MV-4-11 (cell line): ENCODE results near the gene BAG1.

Experiments
- DNase-seq: peaks from one replicate; lab custom pipeline; 2025; lab: John Stamatoyannopoulos, UW

The BAG1 gene

GRCh38 chr9:33273972-33274328 is 9.4 kb upstream of the BAG1 start:
- no peak for DNase-seq

GRCh38 chr9:33273266-33273971 is 8.9 kb upstream of the BAG1 start:
- DNase-seq = no peak

- no peak for DNase-seq
Measured at GRCh38 chr9:33272061-33272460, 7.6 kb upstream of the BAG1 start.

DNA sequence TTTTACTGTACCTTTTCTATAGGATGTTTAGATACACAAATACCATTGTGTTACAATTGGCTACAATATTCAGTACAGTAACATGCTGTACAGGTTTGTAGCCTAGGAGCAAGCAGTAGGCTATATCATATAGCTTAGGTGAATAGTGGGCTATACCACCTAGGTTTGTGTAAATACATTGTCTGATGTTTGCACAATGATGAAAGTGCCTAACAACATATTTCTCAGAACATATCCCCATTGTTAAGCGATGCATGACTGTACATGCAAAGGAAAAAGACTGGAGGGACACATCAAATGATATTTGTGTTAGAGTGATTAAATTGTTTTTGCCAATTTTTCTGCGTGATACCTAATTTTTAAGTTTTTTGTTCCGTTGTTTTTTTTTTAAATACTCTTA is 5.6 kb upstream of the BAG1 start:
- no peak for DNase-seq

- no peak for DNase-seq
Measured at GRCh38 chr9:33267151-33267767, 2.8 kb upstream of the BAG1 start.

- DNase-seq = no peak
Measured at GRCh38 chr9:33265211-33265865, 830 bp upstream of the BAG1 start.

DNA sequence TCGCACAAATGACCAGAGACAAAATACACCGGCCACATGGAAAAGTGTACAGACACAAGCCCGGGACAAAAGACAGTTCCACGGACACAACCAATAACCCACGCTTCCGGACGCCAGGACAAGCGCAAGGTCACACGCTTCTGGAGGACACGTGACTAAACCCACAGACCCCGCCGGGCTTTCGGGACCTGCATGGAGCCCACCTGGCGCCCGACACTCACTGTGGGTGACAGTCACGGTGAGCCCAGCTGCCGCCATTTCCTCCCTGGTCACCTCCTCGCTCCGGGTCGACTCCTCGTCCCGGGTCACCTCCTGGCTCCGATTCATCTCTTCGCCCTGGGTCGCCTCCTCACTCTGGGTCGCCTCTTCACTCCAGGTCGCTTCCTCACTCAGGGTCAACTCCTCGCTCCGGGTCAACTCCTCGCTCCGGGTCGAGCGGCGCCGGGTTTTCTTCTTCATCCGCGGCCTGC is 470 bp downstream of the BAG1 start:
- DNase-seq = peak; percentile 53

- DNase-seq = peak; percentile 39
Measured at GRCh38 chr9:33263131-33264002, 1.1 kb downstream of the BAG1 start.

DNA sequence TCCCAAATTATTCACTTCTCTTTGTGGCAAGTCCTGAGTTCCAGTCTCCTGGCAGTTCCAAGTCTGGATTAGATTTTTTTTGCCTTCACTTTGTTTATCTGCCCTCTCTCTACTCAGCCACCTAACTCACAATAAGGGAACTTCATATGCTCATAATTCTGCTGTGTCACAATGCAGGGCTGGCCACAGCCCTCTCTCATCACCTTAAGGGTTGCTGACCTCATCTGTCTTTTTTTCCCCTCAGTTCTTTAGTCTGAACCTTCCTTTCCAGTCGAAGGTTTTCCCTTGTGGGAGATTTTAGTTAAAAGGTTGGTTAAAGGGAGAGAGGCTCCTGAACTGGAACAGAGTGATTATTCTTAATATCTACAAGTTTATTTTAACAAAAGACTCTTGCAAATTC is 4.1 kb downstream of the BAG1 start:
- no peak for DNase-seq

- DNase-seq = no peak
Measured at GRCh38 chr9:33257276-33257675, 7.2 kb downstream of the BAG1 start.

DNA sequence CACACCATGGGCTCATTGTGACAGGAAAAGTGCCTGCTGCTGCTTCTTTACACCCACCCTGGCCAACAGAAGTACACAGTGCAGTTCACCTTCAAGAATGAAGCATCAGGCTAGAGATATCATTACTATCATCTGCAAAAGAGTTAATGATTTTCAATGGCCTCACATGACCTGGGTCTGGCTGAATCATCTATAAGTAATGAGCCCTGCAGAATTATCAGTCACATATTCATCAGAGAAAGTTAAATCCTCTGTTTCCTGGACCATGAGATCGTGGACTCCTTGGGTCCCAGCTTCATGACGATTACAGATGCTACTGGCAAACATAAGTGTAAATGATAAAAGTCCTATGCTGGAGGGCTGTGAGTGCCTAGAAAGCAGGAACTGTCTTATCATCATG is 8.3 kb downstream of the BAG1 start:
- no peak for DNase-seq

GRCh38 chr9:33255471-33255870 is 9.0 kb downstream of the BAG1 start:
- no peak for DNase-seq

GRCh38 chr9:33255014-33255413 is 9.5 kb downstream of the BAG1 start:
- DNase-seq = no peak

- no peak for DNase-seq
Measured at GRCh38 chr9:33254211-33254610, 10.3 kb downstream of the BAG1 start.

DNA sequence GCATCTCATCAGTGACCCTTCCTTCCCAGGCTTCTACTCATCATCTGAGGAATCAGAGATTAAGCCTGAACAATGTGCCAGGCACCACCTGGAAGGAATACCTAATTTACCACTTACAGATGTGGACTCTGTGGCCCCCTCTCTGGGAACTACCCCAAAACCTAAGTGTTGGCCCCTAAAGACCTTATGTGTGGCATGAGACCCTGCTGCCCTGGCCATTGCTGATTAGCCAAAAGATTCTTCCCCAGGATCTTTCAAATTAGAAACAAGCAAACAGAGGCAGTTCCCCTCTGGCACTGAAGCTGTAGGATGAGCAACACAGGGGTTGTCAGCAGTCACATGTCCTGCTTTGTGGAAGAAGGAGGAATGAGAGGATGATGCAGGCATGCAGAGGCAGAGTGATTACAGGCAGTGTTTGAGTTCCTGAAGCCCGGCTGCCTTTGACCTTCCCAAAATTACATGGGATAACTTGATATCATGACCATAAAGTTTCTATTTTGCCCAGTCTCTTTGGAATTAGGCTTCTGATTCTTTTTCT is 14.0 kb downstream of the BAG1 start:
- no peak for DNase-seq

GRCh38 chr9:33249983-33250382 is 14.5 kb downstream of the BAG1 start:
- DNase-seq = no peak

DNA sequence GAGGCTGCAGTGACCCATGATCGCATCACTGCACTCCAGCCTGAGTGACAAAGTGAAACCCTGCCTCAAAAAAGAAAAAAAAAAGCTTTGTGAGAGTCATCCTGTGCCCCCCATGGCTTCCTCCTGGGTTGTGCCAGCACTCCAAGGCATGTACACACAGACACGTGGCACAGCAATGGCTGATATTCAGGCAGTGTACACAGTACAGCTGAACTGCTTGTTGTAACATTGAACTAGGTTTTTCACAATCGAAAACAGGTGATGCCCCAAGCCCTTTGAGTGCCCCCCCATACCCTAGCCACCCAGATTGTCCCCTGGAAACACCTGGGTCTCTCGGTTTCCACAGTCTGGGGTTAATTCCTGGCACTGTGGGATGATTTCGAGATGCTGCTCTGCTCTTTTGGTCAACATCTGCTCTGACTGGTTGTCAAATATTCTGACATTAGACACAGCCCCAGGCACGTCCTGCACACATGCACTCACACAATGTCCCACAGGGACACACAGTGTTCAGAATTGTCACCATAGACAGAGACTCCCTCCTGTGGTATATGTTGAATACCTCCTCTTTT is 15.3 kb downstream of the BAG1 start:
- DNase-seq = no peak

DNA sequence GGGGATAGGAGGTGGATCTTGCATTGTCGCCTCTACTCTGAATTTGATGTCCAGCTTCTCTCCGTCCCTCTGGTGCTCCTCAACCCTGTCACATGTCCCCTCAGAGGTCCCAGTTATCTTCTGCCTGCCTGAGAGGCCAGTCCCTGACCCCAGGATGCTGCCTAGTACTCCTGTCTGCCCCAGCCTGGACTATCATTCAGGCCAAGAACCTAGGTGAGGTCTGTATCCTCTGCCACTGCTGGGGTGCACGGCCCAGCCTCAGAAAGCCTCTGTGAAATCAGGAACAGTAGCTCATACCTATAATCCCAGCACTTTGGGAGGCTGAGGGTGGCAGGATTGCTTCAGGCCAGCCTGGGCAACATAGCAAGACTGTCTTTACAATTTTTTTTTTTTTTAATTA is 15.9 kb downstream of the BAG1 start:
- DNase-seq = no peak

DNA sequence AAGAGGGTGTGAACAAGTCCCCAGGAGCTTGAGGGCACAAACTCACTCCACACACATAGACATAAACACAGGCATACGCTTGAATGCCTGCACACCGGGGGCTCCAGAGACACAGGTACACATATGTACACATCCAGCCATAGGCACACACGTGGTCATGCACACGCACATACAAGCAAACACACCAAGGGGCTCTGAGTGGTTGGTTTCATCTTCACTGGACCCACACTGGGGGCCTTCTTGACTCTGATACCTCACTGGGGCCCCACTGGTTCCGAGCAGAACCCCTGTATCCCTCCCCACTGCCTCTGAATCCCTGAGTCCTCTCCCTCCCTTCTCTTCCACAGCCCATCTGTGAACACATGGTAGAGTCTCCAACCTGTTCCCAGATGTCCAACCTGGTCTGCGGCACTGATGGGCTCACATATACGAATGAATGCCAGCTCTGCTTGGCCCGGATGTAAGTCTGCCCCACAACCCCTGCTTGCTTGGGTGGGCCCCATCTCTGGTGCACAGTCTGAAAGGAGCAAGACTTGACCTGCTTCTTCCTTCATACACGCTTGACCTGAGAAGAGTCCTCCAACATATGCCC is 18.1 kb downstream of the BAG1 start:
- no peak for DNase-seq

DNA sequence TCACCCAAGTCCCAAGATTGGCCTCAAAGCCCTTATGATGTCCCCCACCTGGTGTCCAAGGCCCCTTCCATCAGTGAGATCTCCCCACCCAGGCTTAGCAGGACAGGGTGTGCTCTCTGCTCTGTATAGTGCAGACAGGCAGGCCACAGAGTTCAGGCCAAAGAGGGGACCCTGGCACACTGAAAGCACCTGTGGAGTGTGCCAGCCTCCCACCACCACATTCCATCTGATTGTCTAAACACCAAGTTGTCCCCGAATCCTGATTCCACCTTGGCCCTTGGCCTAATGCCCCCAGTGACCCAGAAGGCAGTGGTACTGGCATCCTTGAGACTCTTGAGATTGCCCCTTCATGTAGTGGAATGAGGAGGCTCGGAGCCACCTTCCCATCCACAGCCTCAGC is 19.2 kb downstream of the BAG1 start:
- no peak for DNase-seq

DNA sequence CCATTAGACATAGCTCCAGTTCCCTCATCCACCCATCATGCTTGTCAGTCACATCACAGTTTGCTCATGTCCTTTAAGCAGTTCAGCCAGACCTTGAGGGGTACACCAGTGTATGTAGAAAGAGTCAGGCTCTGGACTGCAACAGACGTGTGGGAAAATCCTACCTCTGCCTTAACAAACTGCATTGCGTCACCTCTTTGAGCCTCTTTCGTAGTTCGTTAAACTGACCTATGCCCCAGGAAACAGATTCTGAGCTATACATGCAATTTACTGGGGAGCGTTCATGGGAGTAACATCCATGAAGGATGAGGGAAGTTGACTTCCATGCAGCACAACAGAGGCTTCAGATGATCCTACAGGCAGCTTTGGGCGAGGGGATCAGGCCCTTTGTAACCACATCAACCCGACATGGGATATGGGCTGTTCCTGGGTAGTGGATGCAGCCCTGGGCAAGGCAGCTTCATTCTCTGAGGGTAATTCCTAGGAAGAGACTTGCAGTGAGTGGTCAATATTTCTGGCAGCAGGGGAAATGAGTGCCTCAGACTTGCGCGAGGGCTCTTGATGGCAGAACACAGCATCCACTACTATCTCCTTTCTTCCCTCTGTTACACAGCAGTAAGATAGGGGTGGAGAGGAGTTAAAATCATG is 20.2 kb downstream of the BAG1 start:
- DNase-seq = peak; percentile 24
